GM19023 (cell line): Measurements from ENCODE around the gene PTPRN.

Source experiments
- ATAC-seq: cut with Tn5 transposase; IDR thresholded peaks from one replicate; pipeline ENCODE4 v1.9.1; 2021; ENCODE audit warnings: mild to moderate bottlenecking, moderate library complexity; ENCODE audit not compliant: unreplicated experiment

Gene PTPRN

GRCh38 chr2:219247678-219248642, 61.2 kb downstream of the PTPRN start:
- no peak for ATAC-seq

GRCh38 chr2:219246559-219246958, 62.6 kb downstream of the PTPRN start:
- no peak for ATAC-seq

- ATAC-seq: no peak
These were observed 63.3 kb downstream of the PTPRN start for GRCh38 chr2:219245899-219246230.

- ATAC-seq: peak; percentile 73
These were observed 63.9 kb downstream of the PTPRN start, which contains the start of the genes GLB1L and STK16 for GRCh38 chr2:219245148-219245898. Gene GLB1L, minus strand, starts transcription at chr2:219245444. Its CDS starts 1,871 bp downstream, at chr2:219243573. Gene STK16, plus strand, starts transcription at chr2:219245479. Its CDS starts 521 bp downstream, at chr2:219246000.

- no peak for ATAC-seq
These were observed 64.4 kb downstream of the PTPRN start for GRCh38 chr2:219244789-219245147.

- no peak for ATAC-seq
These were observed 65.9 kb downstream of the PTPRN start for GRCh38 chr2:219243291-219243761.
